Fibroblast of mammary gland (primary cell): Measurements from ENCODE around the gene GLIS1.

ENCODE experiments used
- DNase-seq: peaks from one replicate; pipeline ENCODE4 v3.0.0-alpha.2; 2010; ENCODE audit warnings: low read depth
- H3K4me3 ChIP-seq: 2 replicates; pipeline ENCODE4 v1.5.1; 2011; ENCODE audit warnings: low read depth, mild to moderate bottlenecking, low read length, moderate library complexity; ENCODE audit not compliant: control insufficient read depth
- CTCF ChIP-seq: conservative IDR thresholded peaks from 2 replicates; pipeline ENCODE4 v1.5.1; 2011; ENCODE audit warnings: low read depth, low read length, inconsistent platforms; ENCODE audit not compliant: control insufficient read depth, insufficient read depth

Gene GLIS1

GRCh38 chr1:53579221-53580008, 159.5 kb downstream of the GLIS1 start:
- TF ChIP-seq CTCF: no peak
- DNase-seq: no peak
- H3K4me3 ChIP-seq: no peak overlapping the region

GRCh38 chr1:53578358-53578757, 160.6 kb downstream of the GLIS1 start:
- TF ChIP-seq CTCF: no peak
- DNase-seq: no peak
- H3K4me3 ChIP-seq: no peak overlapping the region

- no peak for DNase-seq
- no peak overlapping the region for H3K4me3 ChIP-seq
- no peak for TF ChIP-seq CTCF
Measured at GRCh38 chr1:53577761-53578100, 161.2 kb downstream of the GLIS1 start.

- no peak for TF ChIP-seq CTCF
- DNase-seq: no peak
- H3K4me3 ChIP-seq: no peak overlapping the region
Measured at GRCh38 chr1:53576866-53577760, 161.9 kb downstream of the GLIS1 start.

GRCh38 chr1:53576381-53576801, 162.6 kb downstream of the GLIS1 start:
- H3K4me3 ChIP-seq: no peak overlapping the region
- DNase-seq: no peak
- TF ChIP-seq CTCF: no peak

GRCh38 chr1:53575955-53576320, 163.0 kb downstream of the GLIS1 start:
- TF ChIP-seq CTCF: no peak
- no peak for DNase-seq
- H3K4me3 ChIP-seq: no peak overlapping the region
